Inferior parietal cortex (tissue), 1 donor: Measurements from ENCODE around the gene BCAR3.

ENCODE experiments used
- DNase-seq: peaks from one replicate; pipeline ENCODE4 v3.0.0-alpha.2; 2016; ENCODE audit errors: extremely low spot score

Gene BCAR3

GRCh38 chr1:93638981-93639380 is 42.7 kb downstream of the BCAR3 start:
- DNase-seq = no peak

- no peak for DNase-seq
These were observed 43.3 kb downstream of the BCAR3 start for GRCh38 chr1:93638307-93638847.

DNA sequence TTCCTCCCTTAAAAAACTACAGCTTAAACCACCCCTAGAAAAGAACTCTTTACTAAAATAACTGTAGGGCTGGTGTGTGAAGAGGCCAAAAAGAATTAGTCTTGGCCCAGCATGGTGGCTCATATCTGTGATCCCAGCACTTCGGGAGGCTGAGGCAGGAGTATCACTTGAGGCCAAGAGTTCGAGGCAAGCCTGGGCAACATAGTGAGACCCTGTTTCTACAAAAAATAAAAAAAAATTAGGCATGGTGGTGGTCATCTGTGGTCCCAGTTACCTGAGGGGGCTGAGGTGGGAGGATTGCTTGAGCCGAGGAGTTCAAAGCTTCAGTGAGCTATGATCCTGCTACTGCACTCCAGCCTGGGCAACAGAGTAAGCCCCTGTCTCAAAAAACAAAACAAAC is 44.9 kb downstream of the BCAR3 start:
- DNase-seq = no peak

DNA sequence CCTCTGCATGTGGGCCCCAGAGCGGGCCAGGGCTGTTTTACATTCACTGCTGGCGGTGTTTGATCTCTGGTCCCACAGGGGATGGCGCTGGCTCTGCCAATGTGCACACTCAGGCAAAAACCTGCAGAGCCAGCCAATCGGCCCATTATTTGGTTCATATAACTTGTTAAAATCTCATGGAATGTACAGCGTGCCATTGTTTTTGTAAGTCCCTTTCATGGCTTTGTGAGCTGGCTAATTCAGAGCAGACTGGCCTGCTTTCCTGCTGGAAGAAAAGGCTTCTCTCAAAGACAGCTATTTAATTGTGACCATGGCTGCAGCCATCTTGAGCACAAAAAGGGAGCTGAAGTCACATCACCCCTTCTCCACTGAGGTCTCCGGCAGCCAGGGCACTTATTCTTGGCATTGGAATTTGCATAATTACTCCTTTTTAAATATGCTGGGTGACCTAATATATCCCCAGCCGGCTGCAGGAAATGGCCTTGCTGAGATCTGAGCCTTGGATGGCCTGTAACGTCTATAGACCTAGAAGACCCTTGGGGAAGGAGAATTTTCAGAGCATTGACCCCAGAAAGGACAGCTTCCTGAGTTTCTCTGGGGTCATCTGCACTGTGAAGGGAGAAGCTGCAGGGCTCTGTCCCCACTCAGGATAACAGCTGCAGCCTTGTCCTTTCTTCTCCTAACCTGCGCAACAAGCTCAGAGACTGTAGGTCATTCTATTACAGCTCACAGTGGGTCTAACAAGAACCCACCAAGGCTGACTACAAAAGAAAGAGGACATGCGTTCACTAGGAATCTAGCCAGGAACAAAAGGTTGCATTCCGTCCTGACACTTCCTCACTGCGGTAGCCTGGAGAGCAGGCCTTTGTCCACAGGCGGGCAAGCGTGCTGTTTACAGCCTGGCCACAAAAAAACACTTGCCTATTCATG is 45.8 kb downstream of the BCAR3 start:
- peak; percentile 53 for DNase-seq

DNA sequence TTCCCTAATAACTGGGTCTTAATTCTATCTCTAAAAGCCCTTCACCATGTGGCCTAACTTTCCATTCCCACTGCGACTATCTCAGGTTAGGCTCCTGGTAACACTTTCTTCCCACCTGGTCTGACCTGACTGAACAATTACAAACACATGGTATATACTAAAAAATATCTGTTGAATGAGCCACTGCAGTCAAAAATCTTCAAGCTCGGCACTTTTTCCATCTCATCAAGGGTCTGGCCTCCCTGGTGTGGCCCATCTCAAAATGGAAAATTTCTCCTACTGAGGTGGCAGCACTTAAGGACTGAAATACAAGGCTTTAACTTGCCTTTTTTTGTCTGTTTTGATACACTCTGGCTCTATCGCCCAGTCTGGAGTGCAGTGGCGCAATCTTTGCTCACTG is 48.3 kb downstream of the BCAR3 start:
- DNase-seq = no peak

GRCh38 chr1:93631626-93632365 is 49.8 kb downstream of the BCAR3 start:
- DNase-seq = no peak

DNA sequence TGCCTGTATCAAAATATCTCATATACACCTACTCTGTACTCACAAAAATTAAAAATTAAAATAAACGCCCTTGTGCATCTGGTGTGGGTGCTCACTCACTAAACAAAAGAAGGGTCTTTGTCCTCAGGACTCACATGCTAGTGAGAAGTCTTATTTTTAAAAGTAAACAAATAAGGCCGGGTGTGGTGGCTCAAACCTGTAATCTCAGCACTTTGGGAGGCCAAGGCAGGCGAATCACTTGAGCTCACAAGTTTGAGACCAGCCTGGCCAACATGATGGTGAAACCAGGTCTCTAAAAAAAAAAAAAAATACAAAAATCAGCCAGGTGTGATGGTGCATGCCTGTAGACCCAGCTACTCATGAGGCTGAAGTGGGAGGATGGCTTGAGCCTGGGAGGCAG is 51.5 kb downstream of the BCAR3 start:
- no peak for DNase-seq

- peak; percentile 86 for DNase-seq
These were observed 52.3 kb downstream of the BCAR3 start for GRCh38 chr1:93629101-93630059.

- no peak for DNase-seq
These were observed 53.0 kb downstream of the BCAR3 start for GRCh38 chr1:93628681-93629080.

DNA sequence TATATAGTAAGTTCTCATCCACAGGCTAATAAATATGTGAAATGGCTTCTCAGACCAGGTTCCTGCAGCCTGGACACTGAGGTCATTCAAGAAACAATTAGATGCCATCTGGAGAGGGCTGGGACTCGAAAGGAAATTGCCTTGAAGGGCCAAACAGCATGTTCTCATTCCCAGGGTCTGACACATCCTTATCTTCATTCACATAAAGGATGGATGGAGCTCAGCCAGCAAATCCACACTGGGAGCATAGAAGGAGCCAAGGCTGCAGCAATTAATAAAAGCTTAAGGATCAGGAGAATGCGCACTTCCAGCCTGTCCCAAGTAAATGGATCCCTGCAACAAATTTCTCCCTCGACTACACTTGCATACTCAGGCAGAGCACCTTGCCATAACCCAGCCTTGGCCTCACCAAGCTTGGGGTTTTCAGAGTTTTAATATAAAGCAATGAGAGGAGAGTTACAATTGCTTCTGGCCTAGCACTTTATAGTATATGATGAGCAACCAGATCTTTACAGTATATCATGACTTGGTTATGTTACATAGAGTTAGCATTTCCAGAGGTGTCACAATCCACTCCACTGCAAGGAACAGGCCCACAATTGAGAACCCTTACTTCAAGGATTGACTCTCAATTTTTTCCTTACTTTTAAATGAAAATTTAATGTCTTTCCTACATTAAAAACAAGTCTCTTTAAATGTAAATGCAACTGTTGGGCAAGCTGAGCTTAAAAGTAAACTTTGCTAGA is 55.9 kb downstream of the BCAR3 start:
- DNase-seq = no peak

- DNase-seq = no peak
These were observed 57.8 kb downstream of the BCAR3 start for GRCh38 chr1:93623875-93624274.

DNA sequence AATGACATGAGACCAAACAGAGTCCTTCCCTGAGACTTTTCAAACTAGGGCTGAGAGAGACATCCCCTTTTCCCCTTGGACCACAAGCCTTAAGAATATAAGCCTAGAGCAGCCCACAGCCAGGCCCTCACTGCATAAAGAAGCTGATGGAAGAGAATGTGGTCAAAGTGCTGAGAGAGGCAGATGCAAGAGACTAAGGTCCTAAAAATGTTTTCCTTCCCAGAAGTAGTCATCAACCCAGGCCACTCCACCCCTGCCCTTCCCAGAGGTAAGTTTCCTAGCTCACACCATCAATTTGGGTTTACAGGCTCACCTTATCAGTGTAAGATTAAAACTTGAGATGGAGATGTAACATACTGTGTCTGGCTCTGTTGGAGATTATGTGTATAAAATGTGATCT is 58.2 kb downstream of the BCAR3 start:
- no peak for DNase-seq

- DNase-seq = no peak
These were observed 60.4 kb downstream of the BCAR3 start for GRCh38 chr1:93621246-93621645.

DNA sequence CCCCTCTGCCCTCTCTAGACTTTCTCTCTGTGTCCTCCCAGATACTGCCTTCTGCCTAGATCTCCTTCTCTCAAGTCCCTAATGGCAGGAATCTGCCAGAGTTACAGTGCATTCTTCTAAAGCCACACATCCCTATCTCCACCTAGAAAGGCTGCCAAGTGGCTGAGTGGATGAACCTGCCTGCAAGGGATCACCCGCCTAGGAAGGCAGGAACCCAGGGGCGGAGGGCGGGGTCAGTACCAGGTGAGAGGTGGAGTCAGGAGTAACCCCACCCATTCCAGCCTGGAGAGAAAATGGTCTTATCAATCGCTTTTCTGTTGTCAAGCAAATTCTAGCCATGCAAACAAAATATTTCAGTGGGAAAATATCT is 60.8 kb downstream of the BCAR3 start:
- no peak for DNase-seq

DNA sequence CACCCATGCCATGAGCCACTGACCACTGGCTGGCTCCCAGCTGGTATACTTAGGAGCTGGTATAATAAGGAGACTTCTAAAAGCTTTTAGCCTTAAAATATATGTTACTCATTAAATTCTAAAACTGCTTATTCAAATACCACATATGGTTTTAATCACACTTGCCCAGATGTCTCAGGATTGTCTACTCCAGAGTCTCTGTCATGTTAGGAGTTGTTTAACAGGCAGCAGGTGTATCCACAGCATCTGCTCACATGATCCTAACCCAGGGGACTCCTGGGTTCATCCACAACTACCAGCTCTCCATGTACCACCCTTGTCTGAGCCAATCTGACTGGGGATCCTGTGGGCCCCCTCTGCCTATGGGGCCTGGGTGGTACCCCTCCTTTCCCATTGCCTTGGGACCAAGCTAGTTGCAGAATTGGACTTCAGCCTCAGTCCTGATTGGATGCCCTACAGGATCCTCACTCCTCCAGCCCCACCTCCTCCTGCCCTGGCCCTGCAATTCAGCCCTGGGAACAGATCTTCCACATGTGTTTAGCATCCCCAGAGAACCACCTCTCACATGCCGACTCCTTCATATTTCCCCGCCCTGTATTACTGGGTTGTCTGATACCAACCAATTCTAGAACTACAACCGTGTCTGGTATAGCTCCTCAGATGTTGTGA is 61.3 kb downstream of the BCAR3 start:
- DNase-seq = no peak

DNA sequence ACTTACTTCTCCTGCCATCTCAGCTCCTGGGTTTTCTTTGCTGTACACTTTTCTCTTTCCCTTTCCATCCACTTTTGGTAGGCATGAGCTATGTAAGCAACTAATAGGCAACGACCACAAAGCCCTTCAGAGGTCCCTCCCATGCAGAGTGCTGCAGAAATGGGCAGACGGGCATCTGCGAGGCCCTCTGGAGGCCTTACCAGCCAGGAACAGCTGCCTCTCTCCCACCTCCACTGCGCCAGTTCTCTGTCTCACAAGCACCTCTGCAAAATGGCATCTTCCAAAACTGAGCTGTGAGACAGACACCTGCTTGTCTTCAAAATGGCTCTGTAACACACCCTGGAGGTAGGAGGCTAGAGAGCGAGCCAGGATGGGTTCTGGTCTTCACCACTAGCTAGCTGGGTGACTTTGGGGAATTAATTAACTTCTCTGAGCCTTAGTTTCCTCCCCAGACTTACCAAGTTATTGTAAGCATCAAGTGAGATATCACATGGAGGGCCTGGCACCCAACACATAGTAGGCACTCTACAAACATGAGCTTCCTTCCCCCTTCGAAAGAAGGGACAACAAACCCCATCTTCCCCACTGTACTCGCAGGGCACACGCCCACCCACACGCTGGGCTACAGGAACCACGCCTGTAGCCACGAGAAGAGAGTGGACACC is 62.0 kb downstream of the BCAR3 start:
- DNase-seq = no peak

- no peak for DNase-seq
These were observed 63.8 kb downstream of the BCAR3 start for GRCh38 chr1:93617670-93618499.

DNA sequence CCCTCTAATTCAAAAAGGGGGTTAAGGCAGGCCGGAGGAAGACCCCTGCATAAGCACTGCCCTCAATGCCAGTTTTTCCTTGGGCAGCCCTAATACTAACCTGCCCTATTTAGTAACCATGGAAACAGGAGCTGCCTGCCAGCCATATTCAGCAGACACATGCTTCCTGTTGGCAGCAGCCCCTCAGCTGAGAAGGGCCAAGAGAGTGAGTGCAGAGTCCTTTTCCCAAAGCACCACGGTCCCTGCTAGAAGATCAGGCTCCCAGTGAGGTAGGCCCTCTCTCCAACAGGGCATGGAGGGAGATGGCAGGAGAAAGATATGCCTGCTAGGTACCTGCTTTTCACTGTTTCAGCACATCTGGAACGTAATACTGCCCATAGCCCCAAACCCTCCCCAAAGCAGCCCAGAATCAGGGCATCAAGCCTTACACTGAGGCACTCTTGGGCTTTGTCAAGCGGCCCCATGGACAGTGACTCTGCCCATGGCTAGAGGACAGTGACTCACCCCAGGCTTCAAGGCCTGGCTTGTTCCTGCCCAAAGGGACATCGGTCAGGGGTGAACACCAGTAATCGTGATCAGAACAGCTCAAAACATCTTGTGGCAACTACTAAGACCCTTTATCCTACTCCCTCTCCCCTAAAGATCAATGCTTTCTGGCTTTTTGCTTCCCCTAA is 64.5 kb downstream of the BCAR3 start:
- peak; percentile 66 for DNase-seq
